Tibial nerve (tissue), 4 donors: Measurements from ENCODE around the gene CGB7. TPM values are rescaled to one million over a fixed set of nuclear protein-coding genes. Genes with fewer than 3 reads are reported as not detected.

Source experiments
- DNase-seq, 2 donors: peaks; one replicate each; pipeline ENCODE4 v3.0.0-alpha.2; 2019; ENCODE audit warnings: low spot score in 2 of 2
- H3K27ac ChIP-seq, 4 donors: fragments of 200-600 bp; sonication (generic) in 3 of 4; one replicate each; pipeline ENCODE4 v1.5.1; 2017 to 2019; ENCODE audit warnings: mild to moderate bottlenecking in 1 of 4
- H3K27me3 ChIP-seq, 2 donors: fragments of 200-600 bp; sonication (generic) in 1 of 2; one replicate each; pipeline versions ENCODE4 v1.5.1 to v1.6.0; 2017 to 2019
- H3K36me3 ChIP-seq, 3 donors: fragments of 200-600 bp; sonication (generic); one replicate each; pipeline ENCODE4 v1.5.1; 2018 to 2019
- H3K4me1 ChIP-seq, 4 donors: fragments of 200-600 bp; sonication (generic) in 3 of 4; one replicate each; pipeline ENCODE4 v1.5.1; 2017 to 2019
- H3K4me3 ChIP-seq, 4 donors: fragments of 200-600 bp; sonication (generic) in 3 of 4; one replicate each; pipeline ENCODE4 v1.5.1; 2017 to 2019; ENCODE audit warnings: mild to moderate bottlenecking in 1 of 4, moderate library complexity in 1 of 4
- H3K9me3 ChIP-seq, 4 donors: fragments of 200-600 bp; sonication (generic) in 3 of 4; one replicate each; pipeline ENCODE4 v1.5.1; 2017 to 2019
- CTCF ChIP-seq, 5 experiments: fragments of 200-600 bp in 3 of 5; fragments of 450-650 bp in 2 of 5; sonication (generic) in 3 of 5; IDR thresholded peaks; one replicate each; pipeline ENCODE4 v1.5.1; 2016 to 2019; ENCODE audit warnings: antibody characterized with exemption in 5 of 5, mild to moderate bottlenecking in 3 of 5, moderate library complexity in 2 of 5
- EP300 ChIP-seq, 2 donors: sonication (generic); formaldehyde crosslinking; IDR thresholded peaks; one replicate each; pipeline ENCODE4 v1.6.1; 2017; ENCODE audit warnings: antibody characterized with exemption in 2 of 2, mild to moderate bottlenecking in 1 of 2
- POLR2A ChIP-seq, 2 donors: fragments of 450-650 bp; IDR thresholded peaks; one replicate each; pipeline ENCODE4 v1.6.1; 2017; ENCODE audit warnings: antibody characterized with exemption in 2 of 2, mild to moderate bottlenecking in 2 of 2, moderate library complexity in 2 of 2
- WGBS, 2 donors: methylation state at CpG; one replicate each; pipeline ENCODE4 v1.1.5; 2018; 5-methylcytosine and 5-hydroxymethylcytosine counted together
- total RNA-seq, 4 donors: library from RNA; depleted of rRNA; stranded (reverse); fragments of >200 nt; gene quantifications; one replicate each; pipeline ENCODE4 v1.1.0, GENCODE V29; 2016

Gene CGB7
- total RNA-seq, 4 donors from 2014 or later = not detected

GRCh38 chr19:49069026-49069425 lies 11.5 kb upstream of the CGB7 start:
- Histone ChIP-seq H3K4me3 (no peak overlapping the region), H3K4me1 (peaks cover 0 to 18% (median 6%) of the 10 kb centered on the region in 4 donors), H3K36me3 (no peaks in the 10 kb centered on the region), H3K27me3 (peaks cover 6 to 95% of the 10 kb centered on the region in 2 donors), H3K27ac (no peak overlapping the region), H3K9me3 (peaks cover 0 to 6% (median 0%) of the 10 kb centered on the region in 4 donors)
- WGBS, 2 donors = 88 to 95% methylated on average over 9 of the region's 9 CpGs
- DNase-seq = no peak
- no peak for TF ChIP-seq EP300 (IDR thresholded peaks at IDR 0.05)
- TF ChIP-seq CTCF (IDR thresholded peaks at IDR 0.05) = no peak
- no peak for TF ChIP-seq POLR2A (IDR thresholded peaks at IDR 0.05)

- Histone ChIP-seq H3K9me3 (peaks cover 0 to 6% (median 0%) of the 10 kb centered on the region in 4 donors), H3K27me3 (peaks cover 6 to 96% of the 10 kb centered on the region in 2 donors), H3K4me3 (no peak overlapping the region), H3K4me1 (peaks cover 0 to 18% (median 6%) of the 10 kb centered on the region in 4 donors), H3K27ac (no peak overlapping the region), H3K36me3 (no peaks in the 10 kb centered on the region)
- no peak for DNase-seq
- 48 to 58% methylated on average over 3 of the region's 3 CpGs for WGBS, 2 donors
- TF ChIP-seq EP300 (IDR thresholded peaks at IDR 0.05) = no peak
- TF ChIP-seq CTCF (IDR thresholded peaks at IDR 0.05) = no peak
- no peak for TF ChIP-seq POLR2A (IDR thresholded peaks at IDR 0.05)
Observed at GRCh38 chr19:49067554-49067953, 10.0 kb upstream of the CGB7 start.

- Histone ChIP-seq H3K9me3 (peaks cover 0 to 6% (median 0%) of the 10 kb centered on the region in 4 donors), H3K27ac (no peak overlapping the region), H3K4me1 (peaks cover 0 to 11% (median 6%) of the 10 kb centered on the region in 4 donors), H3K27me3 (peaks cover 2 to 97% of the 10 kb centered on the region in 2 donors), H3K4me3 (no peak overlapping the region), H3K36me3 (no peaks in the 10 kb centered on the region)
- DNase-seq = no peak
- 44 to 53% methylated on average over 10 to 13 of the region's 13 CpGs for WGBS, 2 donors
- no peak for TF ChIP-seq POLR2A (IDR thresholded peaks at IDR 0.05)
- no peak for TF ChIP-seq CTCF (IDR thresholded peaks at IDR 0.05)
- TF ChIP-seq EP300 (IDR thresholded peaks at IDR 0.05) = no peak
Observed at GRCh38 chr19:49065905-49066512, 8.5 kb upstream of the CGB7 start.

- TF ChIP-seq CTCF (IDR thresholded peaks at IDR 0.05) = no peak
- no peak for TF ChIP-seq POLR2A (IDR thresholded peaks at IDR 0.05)
- TF ChIP-seq EP300 (IDR thresholded peaks at IDR 0.05) = no peak
- no peak within 1 kb of the TSS for H3K27ac ChIP-seq
- no peak for DNase-seq
- H3K4me1 ChIP-seq = peaks cover 0 to 11% (median 6%) of the 10 kb centered on the region in 4 donors
- 8 to 9% methylated on average over 18 to 23 of the region's 53 CpGs for WGBS, 2 donors
- H3K4me3 ChIP-seq = peak within 1 kb of the TSS in 1 of 4 donors; percentile 11
- H3K9me3 ChIP-seq = no peaks in the 10 kb centered on the region
- H3K36me3 ChIP-seq = no peaks in the 10 kb centered on the region
- H3K27me3 ChIP-seq = peaks cover 2 to 91% of the 10 kb centered on the region in 2 donors
Observed at GRCh38 chr19:49064768-49065611, 7.4 kb upstream of the CGB7 start, which contains the start of gene NTF4. NTF4 (minus strand) TSS chr19:49064818; CDS start chr19:49061997, 2,821 bp downstream.
